SK-N-SH (cell line): ENCODE data around the gene PLAC9. TPM values are rescaled to one million over a fixed set of nuclear protein-coding genes. Genes with fewer than 3 reads are reported as not detected.

Source experiments
- CTCF ChIA-PET: fragments of 300-600, 350-600 bp; formaldehyde crosslinking; extraction: SDS; loops from one replicate; lab custom pipeline; 2021; lab: Yijun Ruan, JAX
- POLR2A ChIA-PET: fragments of 350-600 bp; sonication (Branson Sonifier 250); formaldehyde crosslinking; extraction: SDS; loops from one replicate; lab custom pipeline; 2020; ENCODE audit warnings: antibody characterized with exemption, inconsistent platforms; lab: Yijun Ruan, JAX
- DNase-seq: peaks from one replicate; pipeline ENCODE4 v3.0.0; 2012
- H2AFZ ChIP-seq: fragments of 200-600 bp; sonication (generic); 2 replicates; pipeline ENCODE4 v1.8.1; 2016; ENCODE audit warnings: antibody characterized with exemption, mild to moderate bottlenecking, low read depth
- H3F3A ChIP-seq: fragments of 200-600 bp; sonication (generic); replicated peaks from 2 replicates; pipeline ENCODE3; 2016; ENCODE audit warnings: antibody characterized with exemption, mild to moderate bottlenecking; ENCODE audit not compliant: insufficient read depth
- H3K27ac ChIP-seq, 2 experiments: fragments of 200-500 bp in 1 of 2; fragments of 200-600 bp in 1 of 2; sonication (Bioruptor generic) in 1 of 2; sonication (generic), shearing (Covaris generic) in 1 of 2; 2 replicates each; pipeline versions ENCODE4 v1.5.1 to v1.6.1; 2014 to 2016; ENCODE audit warnings: low read depth in 2 of 2, inconsistent platforms in 1 of 2, low read length in 1 of 2, mild to moderate bottlenecking in 1 of 2, mixed read lengths in 1 of 2
- H3K27me3 ChIP-seq: fragments of 200-600 bp; sonication (generic), shearing (Covaris generic); 2 replicates; pipeline ENCODE4 v1.6.1; 2016; ENCODE audit warnings: mixed run types; ENCODE audit not compliant: insufficient read depth
- H3K36me3 ChIP-seq, 2 experiments: fragments of 200-500 bp in 1 of 2; fragments of 200-600 bp in 1 of 2; sonication (Bioruptor generic) in 1 of 2; sonication (generic) in 1 of 2; replicated peaks in 1 of 2; 2 replicates each; pipeline versions ENCODE3 to v1.5.1; 2014 to 2016; ENCODE audit warnings: low read length in 1 of 2, mild to moderate bottlenecking in 1 of 2; ENCODE audit not compliant: insufficient read depth in 2 of 2, control insufficient read depth in 1 of 2
- H3K4me1 ChIP-seq, 2 experiments: fragments of 200-500 bp in 1 of 2; fragments of 200-600 bp in 1 of 2; sonication (Bioruptor generic) in 1 of 2; sonication (generic), shearing (Covaris generic) in 1 of 2; 2 replicates each; pipeline versions ENCODE4 v1.5.1 to v1.6.1; 2014 to 2016; ENCODE audit warnings: low read depth in 1 of 2, low read length in 1 of 2, mixed run types in 1 of 2; ENCODE audit not compliant: insufficient read depth in 2 of 2, control insufficient read depth in 1 of 2
- H3K4me2 ChIP-seq: fragments of 200-600 bp; sonication (generic), shearing (Covaris generic); 2 replicates; pipeline ENCODE4 v1.6.1; 2017; ENCODE audit warnings: mixed run types
- H3K4me3 ChIP-seq, 2 experiments: fragments of 200-500 bp in 1 of 2; fragments of 200-600 bp in 1 of 2; sonication (Bioruptor generic) in 1 of 2; sonication (generic), shearing (Covaris generic) in 1 of 2; 2 replicates each; pipeline versions ENCODE4 v1.5.1 to v1.8.1; 2014 to 2016; ENCODE audit warnings: low read depth in 2 of 2, inconsistent platforms in 1 of 2, low read length in 1 of 2, mild to moderate bottlenecking in 1 of 2, mixed read lengths in 1 of 2, moderate library complexity in 1 of 2
- H3K79me2 ChIP-seq: fragments of 200-600 bp; sonication (generic); 2 replicates; pipeline ENCODE4 v1.8.1; 2017; ENCODE audit warnings: mild to moderate bottlenecking; ENCODE audit not compliant: insufficient read depth
- H3K9ac ChIP-seq: fragments of 200-600 bp; sonication (generic); 2 replicates; pipeline ENCODE4 v1.6.1; 2017; ENCODE audit warnings: mixed run types
- H3K9me2 ChIP-seq: fragments of 200-600 bp; sonication (generic); 2 replicates; pipeline ENCODE4 v1.6.1; 2017; ENCODE audit warnings: mixed run types
- H3K9me3 ChIP-seq: fragments of 200-600 bp; sonication (generic); 2 replicates; pipeline ENCODE4 v1.6.1; 2017; ENCODE audit warnings: mixed run types, mild to moderate bottlenecking, moderate library complexity
- H4K20me1 ChIP-seq: fragments of 200-600 bp; sonication (generic); 2 replicates; pipeline ENCODE4 v1.6.1; 2017; ENCODE audit warnings: mild to moderate bottlenecking, mixed run types; ENCODE audit not compliant: insufficient read depth
- ELF1 ChIP-seq: IDR thresholded peaks from 2 replicates; pipeline ENCODE4 v1.4.0; 2012
- EP300 ChIP-seq, 2 experiments: IDR thresholded peaks; 2 replicates each; pipeline versions ENCODE4 v1.4.0 to v1.6.1; 2012; ENCODE audit warnings: borderline replicate concordance in 1 of 2, low read depth in 1 of 2, low read length in 1 of 2
- EZH2phosphoT487 ChIP-seq: fragments of 200-600 bp; sonication (generic); IDR thresholded peaks from 2 replicates; pipeline ENCODE4 v1.6.1; 2017; ENCODE audit warnings: low read depth, mixed run types, mild to moderate bottlenecking, antibody characterized with exemption, moderate library complexity, borderline replicate concordance
- FOSL2 ChIP-seq: IDR thresholded peaks from 2 replicates; pipeline ENCODE4 v1.4.0; 2012; ENCODE audit warnings: low read depth, mild to moderate bottlenecking, moderate library complexity, borderline replicate concordance
- FOXJ3 ChIP-seq: sonication (generic); formaldehyde crosslinking; IDR thresholded peaks from 2 replicates; pipeline ENCODE4 v1.5.1; 2020; ENCODE audit warnings: mild to moderate bottlenecking, missing genetic modification reagents
- GATA2 ChIP-seq: sonication (generic); formaldehyde crosslinking; IDR thresholded peaks from 2 replicates; pipeline ENCODE4 v1.5.0; 2020; ENCODE audit warnings: mild to moderate bottlenecking, missing genetic modification reagents
- JUND ChIP-seq: IDR thresholded peaks from 2 replicates; pipeline ENCODE4 v1.4.0; 2012
- NFIC ChIP-seq: IDR thresholded peaks from 2 replicates; pipeline ENCODE4 v1.4.0; 2012; ENCODE audit warnings: borderline replicate concordance
- NRF1 ChIP-seq: IDR thresholded peaks from 2 replicates; pipeline ENCODE4 v1.6.1; 2012; ENCODE audit warnings: low read depth, mild to moderate bottlenecking, low read length
- POLR2AphosphoS5 ChIP-seq: IDR thresholded peaks from 2 replicates; pipeline ENCODE4 v1.6.1; 2012; ENCODE audit warnings: low read depth, low read length
- RFX5 ChIP-seq: IDR thresholded peaks from 2 replicates; pipeline ENCODE4 v1.6.1; 2012; ENCODE audit warnings: mild to moderate bottlenecking, improper control_type of control experiment, low read length
- SIN3A ChIP-seq: IDR thresholded peaks from 2 replicates; pipeline ENCODE4 v1.6.1; 2012; ENCODE audit warnings: low read depth, mild to moderate bottlenecking, low read length, moderate library complexity, borderline replicate concordance
- SMC3 ChIP-seq: IDR thresholded peaks from 2 replicates; pipeline ENCODE4 v1.6.1; 2012; ENCODE audit warnings: low read depth, low read length, improper control_type of control experiment
- TCF12 ChIP-seq: IDR thresholded peaks from 2 replicates; pipeline ENCODE4 v1.4.0; 2012
- TEAD4 ChIP-seq: IDR thresholded peaks from 2 replicates; pipeline ENCODE4 v1.4.0; 2012; ENCODE audit warnings: mild to moderate bottlenecking, borderline replicate concordance; ENCODE audit not compliant: insufficient read depth
- USF1 ChIP-seq: IDR thresholded peaks from 2 replicates; pipeline ENCODE4 v1.4.0; 2012; ENCODE audit warnings: low read depth, borderline replicate concordance
- YY1 ChIP-seq: IDR thresholded peaks from 2 replicates; pipeline ENCODE4 v1.4.0; 2012; ENCODE audit warnings: low read depth, mild to moderate bottlenecking
- WGBS: methylation state at CpG from one replicate; pipeline ENCODE4 v1.1.6; 2017; ENCODE audit warnings: low lambda C conversion rate; 5-methylcytosine and 5-hydroxymethylcytosine counted together
- polyA plus RNA-seq, 3 experiments: library from polyadenylated mRNA; depleted of rRNA; stranded (reverse); fragments of >200 nt; gene quantifications; 2 replicates each; pipeline ENCODE4 v1.2.3, GENCODE V29; 2012
- TF ChIP-seq, protein P1 (sequence below): IDR thresholded peaks from 2 replicates; pipeline ENCODE4 v1.4.0; 2012; ENCODE audit warnings: low read depth, borderline replicate concordance
- TF ChIP-seq, protein P2 (sequence below): IDR thresholded peaks from 2 replicates; pipeline ENCODE4 v1.4.0; 2012; ENCODE audit warnings: low read depth
- TF ChIP-seq, protein P3 (sequence below): IDR thresholded peaks from 2 replicates; pipeline ENCODE4; 2012

PLAC9 gene
- polyA plus RNA-seq, 1 of the 3 experiments (the other 2 are of a cell fraction): 0.21 TPM

DNA sequence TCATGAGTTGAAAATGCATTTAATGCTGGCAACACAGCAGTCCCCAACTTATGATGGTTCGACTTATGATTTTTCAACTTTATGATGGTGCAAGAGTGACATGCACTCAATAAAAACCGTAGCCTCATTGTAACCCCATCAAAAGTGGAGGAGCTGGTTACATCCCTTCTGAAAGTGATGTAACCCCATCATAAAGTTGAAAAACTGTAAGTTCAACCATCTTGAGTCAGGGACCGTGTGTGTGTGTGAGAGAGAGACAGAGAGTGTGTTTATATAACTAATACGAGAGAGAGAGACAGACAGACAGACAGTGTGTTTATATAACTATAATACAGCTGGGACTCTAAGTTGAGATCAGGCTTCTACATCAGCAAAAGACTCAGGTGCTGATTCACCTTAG is 51.8 kb downstream of the PLAC9 start:
- TF ChIP-seq USF1 (no peak), GATA2 (no peak), NFIC (no peak), SIN3A (no peak), FOXJ3 (CRISPR knock-in tag) (no peak), SMC3 (no peak)
- TF ChIP-seq, protein P1, sequence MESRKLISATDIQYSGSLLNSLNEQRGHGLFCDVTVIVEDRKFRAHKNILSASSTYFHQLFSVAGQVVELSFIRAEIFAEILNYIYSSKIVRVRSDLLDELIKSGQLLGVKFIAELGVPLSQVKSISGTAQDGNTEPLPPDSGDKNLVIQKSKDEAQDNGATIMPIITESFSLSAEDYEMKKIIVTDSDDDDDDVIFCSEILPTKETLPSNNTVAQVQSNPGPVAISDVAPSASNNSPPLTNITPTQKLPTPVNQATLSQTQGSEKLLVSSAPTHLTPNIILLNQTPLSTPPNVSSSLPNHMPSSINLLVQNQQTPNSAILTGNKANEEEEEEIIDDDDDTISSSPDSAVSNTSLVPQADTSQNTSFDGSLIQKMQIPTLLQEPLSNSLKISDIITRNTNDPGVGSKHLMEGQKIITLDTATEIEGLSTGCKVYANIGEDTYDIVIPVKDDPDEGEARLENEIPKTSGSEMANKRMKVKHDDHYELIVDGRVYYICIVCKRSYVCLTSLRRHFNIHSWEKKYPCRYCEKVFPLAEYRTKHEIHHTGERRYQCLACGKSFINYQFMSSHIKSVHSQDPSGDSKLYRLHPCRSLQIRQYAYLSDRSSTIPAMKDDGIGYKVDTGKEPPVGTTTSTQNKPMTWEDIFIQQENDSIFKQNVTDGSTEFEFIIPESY: no peak
- no peak overlapping the region for H3K4me3 ChIP-seq
- peaks cover 64% of the 10 kb centered on the region for H4K20me1 ChIP-seq
- WGBS: 95% methylated on average over 4 of the region's 4 CpGs
- no peaks in the 10 kb centered on the region for H3K4me1 ChIP-seq
- CTCF ChIA-PET: interaction anchor here (1.1 kb wide), 1 partner anchor 22 kb away, joined by 3 read pairs; no protein-coding TSS in a partner anchor
- H3K9me2 ChIP-seq: no peaks in the 10 kb centered on the region
- no peaks in the 10 kb centered on the region for H3F3A ChIP-seq
- DNase-seq: no peak
- no peak overlapping the region for H3K4me2 ChIP-seq
- H3K27me3 ChIP-seq: no peaks in the 10 kb centered on the region
- no peak overlapping the region for H2AFZ ChIP-seq
- H3K9ac ChIP-seq: no peak overlapping the region
- no peaks in the 10 kb centered on the region for H3K36me3 ChIP-seq
- no peak overlapping the region for H3K27ac ChIP-seq
- peaks cover 62% of the 10 kb centered on the region for H3K79me2 ChIP-seq
- POLR2A ChIA-PET: no interaction called here
- H3K9me3 ChIP-seq: no peaks in the 10 kb centered on the region

DNA sequence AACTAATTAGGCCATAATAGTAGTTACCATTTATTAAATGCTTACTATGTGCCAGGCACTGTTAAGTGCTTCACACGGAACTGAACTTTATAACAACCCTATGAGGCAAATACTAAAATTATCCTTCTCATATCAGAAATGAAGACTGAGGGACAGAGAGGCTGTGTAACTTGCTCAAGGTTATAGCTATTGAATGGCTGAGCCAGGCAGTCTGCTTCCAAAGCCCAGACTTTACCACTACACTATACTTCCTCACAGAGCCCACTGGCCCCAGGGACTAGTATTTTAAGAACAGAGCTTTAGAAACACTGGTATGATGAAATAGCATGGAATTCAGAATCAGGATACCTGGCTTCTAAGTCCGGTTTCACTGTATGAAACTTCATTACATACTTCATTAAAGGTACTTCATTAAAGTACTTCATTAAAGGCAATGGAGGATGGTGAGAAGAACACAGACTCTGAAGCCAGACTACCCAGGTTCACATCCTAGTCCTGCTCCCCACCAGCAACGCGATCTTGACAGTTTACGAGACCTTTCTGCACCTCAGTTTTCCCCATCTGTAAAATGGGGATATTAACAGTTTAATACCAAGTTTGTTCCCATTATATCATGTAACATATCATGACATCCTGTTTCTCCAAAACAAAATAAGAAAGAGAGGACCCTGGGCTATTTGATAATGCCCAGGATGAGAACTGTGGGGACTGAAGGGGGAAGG is 53.2 kb downstream of the PLAC9 start:
- ChIA-PET CTCF (no interaction called here), POLR2A (no interaction called here)
- no peak overlapping the region for H3K4me2 ChIP-seq
- H2AFZ ChIP-seq: no peak overlapping the region
- H3K9me3 ChIP-seq: no peaks in the 10 kb centered on the region
- H4K20me1 ChIP-seq: peaks cover 59% of the 10 kb centered on the region
- H3K4me1 ChIP-seq: no peaks in the 10 kb centered on the region
- no peak for DNase-seq
- H3K4me3 ChIP-seq: no peak overlapping the region
- no peaks in the 10 kb centered on the region for H3K27me3 ChIP-seq
- WGBS: 96% methylated on average over 5 of the region's 5 CpGs
- peaks cover 70% of the 10 kb centered on the region for H3K79me2 ChIP-seq
- H3K9ac ChIP-seq: no peak overlapping the region
- TF ChIP-seq FOXJ3 (CRISPR knock-in tag) (no peak), ELF1 (no peak), RFX5 (no peak), FOSL2 (no peak), TEAD4 (no peak), EZH2phosphoT487 (no peak), YY1 (no peak), JUND (no peak), TCF12 (no peak), EP300 (IDR thresholded peaks at IDR 0.05; ENCODE audit: borderline replicate concordance in 1 of 2, low read depth in 1 of 2, low read length in 1 of 2) (no peak), NRF1 (no peak), POLR2AphosphoS5 (no peak)
- TF ChIP-seq, protein P2, sequence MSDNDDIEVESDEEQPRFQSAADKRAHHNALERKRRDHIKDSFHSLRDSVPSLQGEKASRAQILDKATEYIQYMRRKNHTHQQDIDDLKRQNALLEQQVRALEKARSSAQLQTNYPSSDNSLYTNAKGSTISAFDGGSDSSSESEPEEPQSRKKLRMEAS: no peak
- TF ChIP-seq, protein P3, sequence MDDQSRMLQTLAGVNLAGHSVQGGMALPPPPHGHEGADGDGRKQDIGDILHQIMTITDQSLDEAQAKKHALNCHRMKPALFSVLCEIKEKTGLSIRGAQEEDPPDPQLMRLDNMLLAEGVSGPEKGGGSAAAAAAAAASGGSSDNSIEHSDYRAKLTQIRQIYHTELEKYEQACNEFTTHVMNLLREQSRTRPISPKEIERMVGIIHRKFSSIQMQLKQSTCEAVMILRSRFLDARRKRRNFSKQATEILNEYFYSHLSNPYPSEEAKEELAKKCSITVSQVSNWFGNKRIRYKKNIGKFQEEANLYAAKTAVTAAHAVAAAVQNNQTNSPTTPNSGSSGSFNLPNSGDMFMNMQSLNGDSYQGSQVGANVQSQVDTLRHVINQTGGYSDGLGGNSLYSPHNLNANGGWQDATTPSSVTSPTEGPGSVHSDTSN: no peak
- TF ChIP-seq, protein P1: no peak
- no peaks in the 10 kb centered on the region for H3F3A ChIP-seq
- no peaks in the 10 kb centered on the region for H3K9me2 ChIP-seq
- no peak overlapping the region for H3K27ac ChIP-seq
- no peaks in the 10 kb centered on the region for H3K36me3 ChIP-seq
